HepG2 (cell line): ENCODE results near the gene STPG4. TPM values are rescaled to one million over a fixed set of nuclear protein-coding genes. Genes with fewer than 3 reads are reported as not detected.
"Not testable (repeated sequence)": the region's sequence is repeated elsewhere in the genome, so short reads cannot be mapped to it uniquely, and the experiment has no call there.

Source experiments
- ATAC-seq: fragments of 200-7000 bp; cut with Tn5 transposase; 3 replicates; pipeline ENCODE4 v1.9.1; 2020; ENCODE audit warnings: mild to moderate bottlenecking, moderate library complexity
- BruUV-seq: library from RNA; stranded (reverse); fragments of 400-500 nt; replicated peaks from 2 replicates; lab custom pipeline; 2021; lab: Mats Ljungman, UMichigan
- CTCF ChIA-PET: fragments of 300-600 bp; formaldehyde crosslinking; extraction: SDS; loops from one replicate; lab custom pipeline; 2021; ENCODE audit warnings: low total read pairs, inconsistent platforms, low intra/inter-chr PET ratio; lab: Yijun Ruan, JAX
- POLR2A ChIA-PET: fragments of 350-600 bp; sonication (Branson Sonifier 250); formaldehyde crosslinking; loops from one replicate; lab custom pipeline; 2020; ENCODE audit warnings: antibody characterized with exemption, inconsistent platforms; lab: Yijun Ruan, JAX
- DNase-seq: peaks from one replicate; pipeline ENCODE4 v3.0.0-alpha.2; 2015; ENCODE audit warnings: low spot score
- FAIRE-seq: peaks from 3 replicates; lab custom pipeline; 2011; peaks lifted over from hg19 to GRCh38; lab: Jason Lieb, UNC
- H2AFZ ChIP-seq: one replicate; pipeline ENCODE4 v1.6.1; 2011; ENCODE audit warnings: low read length, inconsistent platforms
- H3K27ac ChIP-seq: fragments of 300-600 bp; 3 replicates; pipeline ENCODE4 v1.8.0; 2011; ENCODE audit warnings: mixed run types, mild to moderate bottlenecking, mixed read lengths, low read length, inconsistent platforms; ENCODE audit not compliant: insufficient read depth; ENCODE audit errors: extremely low read length
- H3K27me3 ChIP-seq, 2 experiments: fragments of 200-600 bp in 1 of 2; 2 replicates in 1 of 2; 3 replicates in 1 of 2; pipeline versions ENCODE4 v1.6.0 to v1.8.0; 2011; ENCODE audit warnings: low read length in 2 of 2, mild to moderate bottlenecking in 2 of 2, moderate library complexity in 2 of 2, inconsistent platforms in 1 of 2; ENCODE audit not compliant: insufficient read depth in 2 of 2, control insufficient read depth in 1 of 2
- H3K36me3 ChIP-seq, 2 experiments: fragments of 200-600 bp in 1 of 2; replicated peaks in 1 of 2; 2 replicates in 1 of 2; 3 replicates in 1 of 2; pipeline versions ENCODE4 v1.5.1 to v1.8.0; 2011; ENCODE audit warnings: low read length in 2 of 2, inconsistent platforms in 1 of 2; ENCODE audit not compliant: insufficient read depth in 2 of 2, control insufficient read depth in 1 of 2
- H3K4me1 ChIP-seq: 2 replicates; pipeline ENCODE4 v1.5.1; 2012; ENCODE audit warnings: low read length, inconsistent platforms; ENCODE audit not compliant: insufficient read depth
- H3K4me2 ChIP-seq: 2 replicates; pipeline ENCODE4 v1.6.0; 2011; ENCODE audit warnings: low read depth, low read length, inconsistent platforms
- H3K4me3 ChIP-seq, 3 experiments: fragments of 200-600 bp in 1 of 3; sonication (generic), shearing (Covaris generic) in 1 of 3; replicated peaks in 1 of 3; 2 replicates each; pipeline ENCODE4 v1.5.1; 2011 to 2016; ENCODE audit warnings: low read length in 3 of 3, inconsistent platforms in 2 of 3, low read depth in 2 of 3, mild to moderate bottlenecking in 2 of 3, control low read depth in 1 of 3, mixed read lengths in 1 of 3; ENCODE audit not compliant: insufficient read depth in 1 of 3
- H3K79me2 ChIP-seq: one replicate; pipeline ENCODE4 v1.6.1; 2011; ENCODE audit warnings: low read length, inconsistent platforms; ENCODE audit not compliant: insufficient read depth
- H3K9ac ChIP-seq: 2 replicates; pipeline ENCODE4 v1.6.0; 2011; ENCODE audit warnings: mild to moderate bottlenecking, low read depth, low read length, inconsistent platforms; ENCODE audit not compliant: insufficient read depth
- H3K9me3 ChIP-seq: 2 replicates; pipeline ENCODE4 v1.5.1; 2012; ENCODE audit warnings: mild to moderate bottlenecking, low read length
- H4K20me1 ChIP-seq: 2 replicates; pipeline ENCODE4 v1.6.0; 2011; ENCODE audit warnings: inconsistent platforms, mild to moderate bottlenecking, low read length, moderate library complexity; ENCODE audit not compliant: insufficient read depth
- CENPBD1 ChIP-seq: sonication (generic); formaldehyde crosslinking; IDR thresholded peaks from 2 replicates; pipeline ENCODE4 v1.8.0; 2022; ENCODE audit warnings: missing genetic modification reagents, low read depth, mild to moderate bottlenecking, borderline replicate concordance
- RBM22 ChIP-seq: fragments of 200-400 bp; formaldehyde crosslinking; optimal IDR thresholded peaks from 2 replicates; pipeline ENCODE3; 2017; ENCODE audit warnings: mild to moderate bottlenecking, low read length, moderate library complexity
- STAT5B ChIP-seq: sonication (generic); formaldehyde crosslinking; IDR thresholded peaks from 2 replicates; pipeline ENCODE4 v1.4.0; 2020; ENCODE audit warnings: missing genetic modification reagents
- ZGPAT ChIP-seq: IDR thresholded peaks from 2 replicates; pipeline ENCODE4 v1.6.1; 2016; ENCODE audit warnings: mild to moderate bottlenecking
- ZNF354B ChIP-seq: sonication (generic); formaldehyde crosslinking; IDR thresholded peaks from 2 replicates; pipeline ENCODE4 v1.8.0; 2022; ENCODE audit warnings: mild to moderate bottlenecking, missing genetic modification reagents
- ZNF577 ChIP-seq: sonication (generic); formaldehyde crosslinking; IDR thresholded peaks from 2 replicates; pipeline ENCODE4 v1.4.0; 2020; ENCODE audit warnings: mild to moderate bottlenecking, low read depth, missing genetic modification reagents, borderline replicate concordance
- WGBS: methylation state at CpG from one replicate; pipeline ENCODE4 v1.1.6; 2017; ENCODE audit warnings: low lambda C conversion rate; 5-methylcytosine and 5-hydroxymethylcytosine counted together
- in situ Hi-C: cut with HindIII; loops from 2 replicates; pipeline ENCODE4 v1.10.0; 2017; ENCODE audit warnings: low pct_unique_long_range_greater_than_20kb; ENCODE audit not compliant: extremely low pct_ligation_motif_present
- intact Hi-C: fragments of 100-400 bp; cut with micrococcal nuclease; formaldehyde crosslinking; loops from one replicate; pipeline ENCODE4 v1.10.0; 2022; ENCODE audit not compliant: unreplicated experiment
- polyA plus RNA-seq, 8 experiments: library from polyadenylated mRNA; depleted of rRNA in 3 of 8; stranded (reverse) in 7 of 8; unstranded in 1 of 8; fragments of >200 nt; fragmentation: Illumina TruSeq in 4 of 8; extraction: Trizol in 4 of 8; gene quantifications; 2 replicates each; pipeline versions ENCODE4 v1.2.1 to v1.2.3, GENCODE V29; 2011 to 2016; ENCODE audit warnings: low read depth in 4 of 8, missing spikeins in 1 of 8, mixed read lengths in 1 of 8; ENCODE audit not compliant: insufficient read depth in 1 of 8
- total RNA-seq, 5 experiments: library from RNA; depleted of rRNA; stranded (reverse); fragments of >200 nt; fragmentation: Illumina TruSeq; extraction: Trizol; gene quantifications; 2 replicates each; pipeline ENCODE4 v1.2.3, GENCODE V29; 2016; ENCODE audit warnings: low read depth in 1 of 5

Gene STPG4
- total and polyA plus RNA-seq, 2 of the 13 experiments (the other 11 are each of a cell fraction or from before 2014, with no cell fraction given) = 0.11 to 0.15 TPM

GRCh38 chr2:47169784-47170183 lies 14.7 kb upstream of the STPG4 start (continued):
- TF ChIP-seq ZGPAT (CRISPR knock-in tag) = no peak
- no peak for TF ChIP-seq STAT5B (CRISPR knock-in tag)
- TF ChIP-seq CENPBD1 (CRISPR knock-in tag) = no peak
- TF ChIP-seq ZNF354B (CRISPR knock-in tag) = no peak
- no peak for TF ChIP-seq ZNF577

GRCh38 chr2:47168895-47169294 lies 13.8 kb upstream of the STPG4 start:
- Histone ChIP-seq H3K79me2 (peaks cover 98% of the 10 kb centered on the region), H3K36me3 (peaks cover 12 to 52% of the 10 kb centered on the region in 2 experiments), H4K20me1 (peaks cover 94% of the 10 kb centered on the region)
- H3K4me3 ChIP-seq, POLR2A ChIA-PET, in situ Hi-C loops, BruUV-seq, H3K27me3 ChIP-seq, H3K9ac ChIP-seq: not testable (repeated sequence)
- TF ChIP-seq RBM22 = peak; percentile 43
- TF ChIP-seq, all 625 proteins: peak for 1; not testable (repeated sequence) for 624
- H3K9me3 ChIP-seq, H3K4me2 ChIP-seq, intact Hi-C loops, DNase-seq, H2AFZ ChIP-seq, H3K27ac ChIP-seq, ATAC-seq, CTCF ChIA-PET, FAIRE-seq: not testable (repeated sequence)
- H3K4me1 ChIP-seq = peaks cover 95% of the 10 kb centered on the region
- WGBS = 88% methylated on average over 8 of the region's 8 CpGs
